Stimulated activated naive CD8-positive, alpha-beta T cell treated with anti-CD3 and anti-CD28 coated beads, Interleukin-15, amount 100 ng/mL, for 72 hours (primary cell): ENCODE data around the gene TEX14.
A peak's percentile ranks its signal among the peaks of the same experiment; 100 is the strongest.

Experiments
- ATAC-seq: fragments of 150-1000 bp; cut with Tn5 transposase; 2 replicates; pipeline ENCODE4 v1.10.0; 2021; ENCODE audit warnings: mild to moderate bottlenecking, moderate library complexity
- DNase-seq, 2 donors: peaks; one replicate each; pipeline ENCODE4 v3.0.0; 2021 to 2022
- H3K27ac Mint-ChIP-seq, 2 donors: one replicate each; pipeline ENCODE4 v1.8.0; 2022; ENCODE audit warnings: mild to moderate bottlenecking in 2 of 2, mixed read lengths in 2 of 2, moderate library complexity in 2 of 2
- H3K27me3 Mint-ChIP-seq: one replicate; pipeline ENCODE4 v1.8.0; 2022; ENCODE audit warnings: mixed read lengths
- H3K4me1 Mint-ChIP-seq: one replicate; pipeline ENCODE4 v1.8.0; 2022; ENCODE audit warnings: mild to moderate bottlenecking, mixed read lengths
- H3K4me3 Mint-ChIP-seq, 2 donors: one replicate each; pipeline ENCODE4 v1.8.0; 2022; ENCODE audit warnings: mild to moderate bottlenecking in 2 of 2, mixed read lengths in 2 of 2, moderate library complexity in 1 of 2
- H3K9me3 Mint-ChIP-seq, 2 donors: one replicate each; pipeline ENCODE4 v1.8.0; 2022; ENCODE audit warnings: mixed read lengths in 2 of 2

The TEX14 gene

DNA sequence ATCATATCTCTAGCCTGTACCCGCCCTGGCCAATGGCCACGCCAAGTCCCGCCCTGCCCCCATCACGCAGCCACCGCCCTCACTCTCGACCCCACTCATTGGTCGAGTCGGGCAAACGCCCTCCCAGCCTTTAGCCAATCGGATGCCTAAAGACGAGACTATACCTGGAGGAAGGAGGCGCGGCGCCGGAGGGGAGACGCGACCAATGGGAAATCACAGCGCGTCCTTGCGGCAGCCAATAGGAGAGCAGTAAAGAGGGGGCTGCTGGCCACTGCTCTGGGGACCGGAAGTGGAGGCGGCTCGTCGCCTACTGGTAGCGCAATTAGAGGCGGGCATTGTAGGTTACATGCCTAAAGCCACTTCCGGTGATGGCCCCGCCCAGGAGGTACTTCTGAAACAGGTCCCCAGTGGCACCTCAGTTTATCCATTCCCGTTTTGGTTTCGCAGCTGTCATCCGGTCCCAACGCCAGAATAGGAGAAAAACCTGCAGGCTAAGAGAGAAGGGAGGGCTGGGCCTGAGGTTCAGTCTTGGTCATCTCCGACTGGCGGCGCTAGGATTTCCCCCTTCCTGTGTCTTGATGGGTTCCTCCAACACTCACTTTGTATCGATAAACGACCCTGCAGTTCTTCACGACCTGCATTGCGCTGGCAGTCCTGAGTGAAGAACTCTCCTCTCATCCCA is 173.8 kb downstream of the TEX14 start:
- Mint-ChIP-seq H3K9me3 (no peaks in the 10 kb centered on the region), H3K4me3 (peak overlapping the region; percentile 87 to 95), H3K4me1 (peaks cover 47% of the 10 kb centered on the region), H3K27me3 (no peaks in the 10 kb centered on the region), H3K27ac (peak overlapping the region; percentile 96 to 97)
- DNase-seq (peak; percentile 99 to 100), ATAC-seq (peak; percentile 91)

DNA sequence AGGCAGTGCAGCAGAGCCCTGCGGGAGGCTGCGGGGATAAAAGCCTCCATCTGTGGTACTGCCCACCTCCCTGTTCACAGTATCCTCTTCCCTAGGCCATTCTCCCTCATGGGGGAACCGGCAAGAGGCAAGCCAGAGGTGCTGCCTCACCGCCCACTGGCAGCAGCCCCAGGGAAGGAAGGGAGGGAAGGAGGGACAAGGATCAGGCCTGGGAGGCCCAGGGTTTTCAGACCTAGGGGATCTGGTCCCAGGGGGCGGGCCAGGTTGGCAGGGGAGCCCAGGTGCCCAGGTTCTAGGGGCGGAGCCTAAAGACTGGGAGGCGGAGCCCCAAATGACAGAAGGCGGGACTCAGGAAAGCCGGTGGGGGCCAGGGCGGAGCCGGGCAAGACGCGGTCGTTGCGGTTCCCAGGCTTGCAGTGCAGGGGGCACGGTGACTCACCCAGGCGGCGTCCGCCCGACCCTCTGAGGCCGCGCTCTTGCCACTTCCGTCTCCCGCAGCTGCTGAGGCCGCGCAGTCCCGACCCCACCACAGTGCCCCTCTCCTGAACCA is 174.4 kb downstream of the TEX14 start:
- peaks cover 53% of the 10 kb centered on the region for H3K4me1 Mint-ChIP-seq
- H3K27me3 Mint-ChIP-seq = no peaks in the 10 kb centered on the region
- peak overlapping the region; percentile 77 to 97 for H3K27ac Mint-ChIP-seq
- no peaks in the 10 kb centered on the region for H3K9me3 Mint-ChIP-seq
- ATAC-seq = no peak
- H3K4me3 Mint-ChIP-seq = peak overlapping the region; percentile 87 to 95
- DNase-seq = no peak

DNA sequence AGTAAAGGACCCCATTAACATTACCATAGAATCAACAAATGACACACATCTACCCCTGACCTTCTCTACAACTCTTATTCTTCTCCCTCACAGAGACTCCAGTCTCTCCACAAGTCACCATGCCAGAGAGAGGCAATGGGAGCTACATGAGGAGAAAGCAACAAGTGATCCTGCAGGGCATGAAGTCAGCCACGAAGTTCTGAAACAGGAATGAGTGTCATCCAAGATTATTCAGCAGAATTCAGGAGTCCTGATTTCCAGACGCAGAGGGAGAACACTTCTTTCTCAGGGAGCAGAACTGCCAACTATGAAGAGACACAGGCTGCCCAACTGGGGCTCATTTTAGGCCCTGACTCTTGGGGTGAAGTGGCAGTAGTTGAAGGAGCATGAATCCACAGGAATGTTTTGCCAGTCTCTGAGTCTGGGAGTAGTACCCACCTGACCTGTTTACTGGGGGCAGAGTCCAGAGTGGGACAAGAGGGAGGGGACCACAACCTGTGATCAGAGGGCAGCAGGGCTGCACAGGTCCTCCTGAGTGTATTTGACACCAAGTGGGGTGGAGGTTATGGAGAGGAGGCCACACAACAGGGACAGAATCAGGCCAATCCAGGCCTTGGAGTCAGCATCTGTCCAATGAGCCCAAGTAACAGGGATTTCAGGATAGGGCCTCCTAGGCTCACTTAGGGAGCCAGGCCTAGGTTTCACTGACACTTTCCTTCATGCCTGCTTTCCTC is 175.0 kb downstream of the TEX14 start:
- DNase-seq (no peak), ATAC-seq (no peak)
- H3K4me1 Mint-ChIP-seq = peaks cover 60% of the 10 kb centered on the region
- H3K9me3 Mint-ChIP-seq = no peaks in the 10 kb centered on the region
- H3K27ac Mint-ChIP-seq = peak overlapping the region; percentile 41 to 85
- H3K27me3 Mint-ChIP-seq = no peaks in the 10 kb centered on the region
- H3K4me3 Mint-ChIP-seq = peak overlapping the region; percentile 87 to 95

- Mint-ChIP-seq H3K4me1 (peaks cover 74% of the 10 kb centered on the region), H3K27me3 (no peaks in the 10 kb centered on the region)
- ATAC-seq = no peak
Measured at GRCh38 chr17:58515286-58515685, 176.6 kb downstream of the TEX14 start.

DNA sequence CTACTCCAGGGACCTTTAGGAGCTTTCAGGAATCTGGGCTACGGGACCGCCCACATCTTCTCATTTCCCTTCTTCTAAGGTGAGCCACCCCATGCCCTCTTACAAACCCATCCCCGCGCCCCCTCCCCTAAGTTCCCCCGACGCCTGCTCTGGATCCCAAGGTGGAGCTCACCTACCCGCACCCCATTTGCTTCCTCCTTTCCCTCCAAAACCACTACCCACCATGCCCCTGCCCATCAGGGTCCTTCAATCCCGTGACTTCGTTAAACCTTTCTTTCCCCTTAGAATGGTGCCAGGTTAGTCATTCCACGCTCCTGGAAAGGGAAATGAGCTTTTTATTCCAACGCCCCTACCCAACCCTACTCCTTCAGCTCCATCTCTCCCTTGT is 177.1 kb downstream of the TEX14 start:
- Mint-ChIP-seq H3K4me1 (peaks cover 74% of the 10 kb centered on the region), H3K4me3 (peak overlapping the region; percentile 77 to 86), H3K27ac (no peak overlapping the region), H3K27me3 (no peaks in the 10 kb centered on the region), H3K9me3 (no peaks in the 10 kb centered on the region)
- DNase-seq (no peak), ATAC-seq (no peak)

More at GRCh38 chr17:58515286-58515685, 176.6 kb downstream of the TEX14 start:
- no peak for DNase-seq
- Mint-ChIP-seq H3K4me3 (peak overlapping the region; percentile 77 to 86), H3K27ac (no peak overlapping the region), H3K9me3 (no peaks in the 10 kb centered on the region)

DNA sequence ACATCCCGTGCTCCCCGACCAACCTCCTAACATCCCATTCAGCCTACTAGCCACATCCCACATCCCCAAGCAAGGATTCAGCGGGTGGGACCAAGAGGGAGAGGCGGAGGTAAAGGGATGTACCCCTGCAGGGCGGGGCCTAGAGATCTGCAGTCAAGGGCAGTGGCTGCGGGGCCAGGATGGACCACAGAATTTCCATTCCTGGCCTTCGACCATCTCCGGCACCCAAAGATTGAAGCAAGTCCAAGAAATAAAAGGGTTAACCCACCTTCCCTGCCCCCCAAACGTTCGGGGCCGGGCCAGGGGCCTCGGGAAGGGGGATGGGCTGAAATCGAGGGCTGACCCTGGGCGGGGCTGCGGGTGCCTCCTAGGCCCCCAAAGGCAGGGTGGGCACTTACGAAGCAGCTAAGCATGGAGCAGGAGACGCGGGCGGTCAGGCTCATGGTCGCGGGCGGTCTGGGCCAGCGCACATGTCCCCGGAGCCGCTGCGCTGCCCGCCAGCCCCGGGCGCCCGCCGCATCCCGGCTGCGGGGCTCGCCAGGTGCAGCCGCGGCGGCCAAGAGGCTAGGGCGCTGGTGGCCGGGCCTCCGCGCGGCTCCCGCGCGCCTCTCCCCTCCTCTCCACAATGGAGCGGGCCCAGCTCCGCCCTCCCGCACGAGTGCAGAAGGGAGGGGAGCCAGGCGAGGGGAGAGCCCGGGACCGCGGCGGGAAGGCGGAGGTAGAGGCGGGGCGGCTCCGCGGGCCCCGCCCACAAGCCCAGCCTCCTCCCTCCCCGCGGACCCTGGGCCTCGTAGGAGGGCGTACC is 177.7 kb downstream of the TEX14 start, which contains the start of gene MTMR4:
MTMR4 (minus strand) TSS at position 674 of the 805 bp plus-strand sequence; CDS start at position 443, 231 bp downstream.
- DNase-seq (peak; percentile 68 to 76), ATAC-seq (peak; percentile 8)
- no peaks in the 10 kb centered on the region for H3K9me3 Mint-ChIP-seq
- H3K27me3 Mint-ChIP-seq = no peaks in the 10 kb centered on the region
- H3K4me3 Mint-ChIP-seq = peak within 1 kb of the TSS; percentile 89 to 97
- peaks cover 73% of the 10 kb centered on the region for H3K4me1 Mint-ChIP-seq
- H3K27ac Mint-ChIP-seq = peak within 1 kb of the TSS; percentile 75 to 82

- no peaks in the 10 kb centered on the region for H3K27me3 Mint-ChIP-seq
- no peaks in the 10 kb centered on the region for H3K9me3 Mint-ChIP-seq
- H3K27ac Mint-ChIP-seq = peak overlapping the region; percentile 75 to 82
- peaks cover 74% of the 10 kb centered on the region for H3K4me1 Mint-ChIP-seq
- DNase-seq (peak in 1 of 2 donors; percentile 63), ATAC-seq (no peak)
- H3K4me3 Mint-ChIP-seq = peak overlapping the region; percentile 89 to 97
Measured at GRCh38 chr17:58513267-58513964, 178.4 kb downstream of the TEX14 start.

DNA sequence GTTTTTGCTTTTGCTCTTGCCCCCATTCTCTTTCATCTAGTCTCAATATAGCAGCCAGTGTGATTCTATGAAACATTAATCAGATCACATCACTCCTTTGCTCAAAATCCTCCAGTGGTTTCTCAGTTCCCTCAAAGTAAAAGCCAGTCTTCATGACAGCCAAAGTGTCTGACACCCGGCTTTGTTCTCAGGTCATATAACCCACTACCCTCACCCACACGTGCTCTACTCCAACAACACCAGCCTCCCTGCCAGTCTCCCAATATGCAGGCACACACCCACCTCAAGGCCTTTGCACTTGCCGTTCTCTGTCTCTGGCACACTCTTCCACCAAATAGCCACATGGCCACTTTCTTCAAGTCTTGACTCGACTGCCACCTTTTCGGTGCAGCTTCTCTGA is 181.8 kb downstream of the TEX14 start:
- Mint-ChIP-seq H3K27me3 (no peaks in the 10 kb centered on the region), H3K4me1 (peaks cover 61% of the 10 kb centered on the region), H3K9me3 (no peaks in the 10 kb centered on the region), H3K27ac (no peak overlapping the region), H3K4me3 (no peak overlapping the region)
- ATAC-seq = no peak
- DNase-seq = no peak

DNA sequence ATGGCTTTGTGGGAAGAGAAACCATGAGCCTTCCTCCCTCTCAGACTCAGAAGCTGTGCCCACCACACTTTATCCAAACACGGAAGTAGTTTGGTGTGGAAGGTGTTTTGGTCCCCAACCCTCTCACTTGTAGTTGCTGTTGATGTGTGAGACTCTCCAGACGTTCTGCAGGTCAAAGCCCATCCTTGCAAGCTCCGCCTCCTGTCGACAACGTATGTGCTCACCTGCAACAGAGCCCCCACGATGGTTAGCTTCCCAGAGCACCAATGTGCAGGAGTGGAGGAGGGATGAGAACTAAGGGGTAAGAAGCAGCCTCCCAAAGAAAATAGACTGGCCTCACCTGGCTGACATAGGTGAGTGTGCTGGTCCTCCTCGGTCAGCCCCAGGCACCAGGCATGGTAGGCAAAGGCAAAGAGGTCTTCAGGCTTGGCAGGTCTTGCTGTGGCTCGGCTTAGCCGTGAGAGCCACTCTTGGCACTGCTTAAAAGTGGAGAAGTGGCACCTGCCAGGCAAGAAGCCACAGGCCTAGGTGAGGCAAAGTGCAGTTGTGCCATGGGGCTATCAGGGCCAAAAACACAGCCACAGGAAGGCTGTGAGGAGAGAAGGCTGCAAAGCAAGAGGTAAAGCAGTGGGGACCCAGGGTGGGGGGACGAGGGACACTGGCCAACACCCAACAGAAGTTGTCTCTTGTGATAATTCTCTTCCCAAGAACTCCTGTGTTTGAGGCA is 183.3 kb downstream of the TEX14 start:
- DNase-seq (no peak), ATAC-seq (no peak)
- Mint-ChIP-seq H3K4me1 (peaks cover 51% of the 10 kb centered on the region), H3K4me3 (no peak overlapping the region), H3K9me3 (no peaks in the 10 kb centered on the region), H3K27ac (peak overlapping the region in 1 of 2 donors; percentile 84), H3K27me3 (no peaks in the 10 kb centered on the region)

GRCh38 chr17:58507123-58507634 is 184.7 kb downstream of the TEX14 start:
- Mint-ChIP-seq H3K4me3 (no peak overlapping the region), H3K27ac (peak overlapping the region in 1 of 2 donors; percentile 79), H3K9me3 (no peaks in the 10 kb centered on the region), H3K4me1 (peaks cover 38% of the 10 kb centered on the region), H3K27me3 (no peaks in the 10 kb centered on the region)
- DNase-seq (no peak), ATAC-seq (no peak)
